HFFc6 (cell line): ENCODE measurements around the gene GRHL3. TPM values are rescaled to one million over a fixed set of nuclear protein-coding genes. Genes with fewer than 3 reads are reported as not detected.

Source experiments
- DNase-seq: peaks from one replicate; pipeline ENCODE4 v3.0.0-alpha.2; 2018
- H3K27ac Mint-ChIP-seq: 2 replicates; pipeline ENCODE4 v1.8.0; 2020; ENCODE audit warnings: mild to moderate bottlenecking, mixed read lengths
- H3K27me3 Mint-ChIP-seq: 2 replicates; pipeline ENCODE4 v1.8.0; 2021; ENCODE audit warnings: mild to moderate bottlenecking, moderate library complexity, mixed read lengths; ENCODE audit not compliant: insufficient read depth
- H3K36me3 Mint-ChIP-seq: 2 replicates; pipeline ENCODE4 v1.8.0; 2021; ENCODE audit warnings: low read depth, mixed read lengths
- H3K4me1 Mint-ChIP-seq: 2 replicates; pipeline ENCODE4 v1.8.0; 2020; ENCODE audit warnings: low read depth, mixed read lengths
- H3K4me3 Mint-ChIP-seq: 2 replicates; pipeline ENCODE4 v1.8.0; 2020; ENCODE audit warnings: mild to moderate bottlenecking, moderate library complexity, mixed read lengths
- H3K9me3 Mint-ChIP-seq: 2 replicates; pipeline ENCODE4 v1.8.0; 2020; ENCODE audit warnings: mild to moderate bottlenecking, mixed read lengths
- total RNA-seq, 6 experiments: library from RNA; stranded (reverse); fragmentation: NEBNext Ultra II Directional; extraction: Animal tissue kit (Norgen Biotek cat#: 25700); gene quantifications; 2 replicates in 1 of 6; 3 replicates in 5 of 6; pipeline ENCODE4 v1.2.3, GENCODE V29; 2021
- TF ChIP-seq, protein P1 (sequence below): fragments of 200-600 bp; sonication (generic); IDR thresholded peaks from 2 replicates; pipeline ENCODE4 v1.5.0; 2021; ENCODE audit warnings: antibody characterized with exemption, mild to moderate bottlenecking

GRHL3 gene
- total RNA-seq, 6 experiments from 2014 or later, result not detected

DNA sequence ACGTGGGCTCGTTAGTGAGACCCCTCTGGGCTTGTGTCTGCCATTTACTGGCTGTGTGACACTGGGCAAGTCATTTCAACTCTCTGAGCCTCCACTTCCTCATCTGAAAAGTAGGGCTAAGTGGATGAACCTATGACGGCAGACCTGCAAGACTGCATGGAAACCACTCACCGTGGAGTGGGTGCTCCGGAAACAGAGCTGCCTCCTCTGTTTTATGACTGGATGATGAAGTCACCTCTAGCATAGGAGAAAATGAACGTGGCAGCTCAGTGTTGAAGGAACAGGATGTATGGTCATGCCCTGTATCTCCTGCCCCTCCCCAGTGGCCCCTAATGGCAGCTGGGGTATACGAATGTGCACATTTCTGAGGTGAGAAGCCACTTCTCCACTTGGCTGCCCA lies 53.9 kb downstream of the GRHL3 start:
- Mint-ChIP-seq H3K36me3 (peaks cover 15% of the 10 kb centered on the region), H3K4me3 (no peak overlapping the region), H3K27ac (no peak overlapping the region), H3K27me3 (peaks cover 3% of the 10 kb centered on the region), H3K9me3 (no peaks in the 10 kb centered on the region), H3K4me1 (peaks cover 10% of the 10 kb centered on the region)
- TF ChIP-seq, protein P1, sequence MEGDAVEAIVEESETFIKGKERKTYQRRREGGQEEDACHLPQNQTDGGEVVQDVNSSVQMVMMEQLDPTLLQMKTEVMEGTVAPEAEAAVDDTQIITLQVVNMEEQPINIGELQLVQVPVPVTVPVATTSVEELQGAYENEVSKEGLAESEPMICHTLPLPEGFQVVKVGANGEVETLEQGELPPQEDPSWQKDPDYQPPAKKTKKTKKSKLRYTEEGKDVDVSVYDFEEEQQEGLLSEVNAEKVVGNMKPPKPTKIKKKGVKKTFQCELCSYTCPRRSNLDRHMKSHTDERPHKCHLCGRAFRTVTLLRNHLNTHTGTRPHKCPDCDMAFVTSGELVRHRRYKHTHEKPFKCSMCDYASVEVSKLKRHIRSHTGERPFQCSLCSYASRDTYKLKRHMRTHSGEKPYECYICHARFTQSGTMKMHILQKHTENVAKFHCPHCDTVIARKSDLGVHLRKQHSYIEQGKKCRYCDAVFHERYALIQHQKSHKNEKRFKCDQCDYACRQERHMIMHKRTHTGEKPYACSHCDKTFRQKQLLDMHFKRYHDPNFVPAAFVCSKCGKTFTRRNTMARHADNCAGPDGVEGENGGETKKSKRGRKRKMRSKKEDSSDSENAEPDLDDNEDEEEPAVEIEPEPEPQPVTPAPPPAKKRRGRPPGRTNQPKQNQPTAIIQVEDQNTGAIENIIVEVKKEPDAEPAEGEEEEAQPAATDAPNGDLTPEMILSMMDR, result no peak
- DNase-seq, result no peak

DNA sequence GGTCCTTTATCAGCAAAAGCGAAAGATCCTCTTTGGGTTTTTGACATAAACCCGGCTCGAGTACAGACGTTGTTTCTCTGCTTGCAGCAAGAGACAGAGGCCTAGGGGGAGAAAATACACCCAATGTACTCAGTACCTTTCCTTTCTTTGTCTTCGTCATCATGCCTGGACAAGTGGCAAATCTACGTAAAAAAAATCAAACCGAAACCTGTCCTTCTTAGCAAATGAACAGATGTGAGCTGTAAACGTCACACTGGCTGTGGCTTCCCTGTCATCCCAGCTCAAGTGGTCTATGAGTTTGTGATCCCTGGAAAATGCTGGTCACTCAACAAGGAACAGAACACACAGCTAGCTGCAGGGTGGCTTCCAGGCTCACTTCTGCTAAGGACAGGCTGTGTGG lies 54.6 kb downstream of the GRHL3 start:
- peaks cover 3% of the 10 kb centered on the region for H3K27me3 Mint-ChIP-seq
- no peak overlapping the region for H3K4me3 Mint-ChIP-seq
- H3K27ac Mint-ChIP-seq, result no peak overlapping the region
- H3K4me1 Mint-ChIP-seq, result peaks cover 10% of the 10 kb centered on the region
- H3K9me3 Mint-ChIP-seq, result no peaks in the 10 kb centered on the region
- DNase-seq, result no peak
- peaks cover 16% of the 10 kb centered on the region for H3K36me3 Mint-ChIP-seq
- TF ChIP-seq, protein P1, result no peak

DNA sequence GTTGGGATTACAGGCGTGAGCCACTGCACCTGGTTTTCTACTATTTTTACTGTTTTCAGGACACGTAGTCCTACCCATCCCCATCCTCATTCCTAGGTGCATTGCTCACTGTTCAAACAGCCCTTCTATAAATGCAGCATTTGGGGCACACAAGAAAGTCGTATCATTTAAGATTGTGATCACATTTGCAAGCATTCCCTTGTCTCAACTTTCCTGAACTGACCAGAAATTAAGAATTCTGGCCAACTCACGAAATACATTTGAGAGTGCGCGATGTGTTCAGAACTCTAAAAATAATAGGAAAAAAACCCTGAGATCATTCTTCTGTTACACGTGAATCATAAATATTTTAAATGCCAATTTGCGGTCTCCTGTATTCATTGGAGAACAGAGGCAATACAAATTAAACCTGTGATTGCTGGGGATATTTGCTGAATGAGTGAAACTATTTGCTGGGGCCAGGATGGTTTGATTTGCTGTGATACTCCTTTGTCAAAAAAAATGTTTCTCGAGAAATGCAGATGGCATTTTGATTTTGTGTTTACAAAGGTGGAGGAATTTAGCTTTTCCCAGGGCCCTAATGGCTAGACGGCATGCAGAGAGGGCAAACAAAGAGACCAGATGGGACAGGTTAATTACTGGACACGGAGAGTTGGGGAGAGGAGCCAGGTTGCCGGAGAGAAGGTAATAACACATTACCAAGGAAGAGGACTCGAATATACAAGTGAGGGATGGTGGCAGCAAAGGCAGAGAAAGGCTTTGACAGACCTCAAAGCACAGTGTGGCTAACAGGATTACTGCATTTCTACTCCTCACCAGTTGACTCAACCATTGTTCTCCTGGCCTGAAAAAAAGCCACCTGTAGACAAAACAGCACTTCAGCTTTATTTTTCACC lies 56.0 kb downstream of the GRHL3 start:
- Mint-ChIP-seq H3K9me3 (no peaks in the 10 kb centered on the region), H3K36me3 (peaks cover 26% of the 10 kb centered on the region), H3K27ac (no peak overlapping the region), H3K27me3 (peaks cover 3% of the 10 kb centered on the region), H3K4me3 (no peak overlapping the region), H3K4me1 (peaks cover 17% of the 10 kb centered on the region)
- TF ChIP-seq, protein P1, result no peak
- DNase-seq, result no peak

DNA sequence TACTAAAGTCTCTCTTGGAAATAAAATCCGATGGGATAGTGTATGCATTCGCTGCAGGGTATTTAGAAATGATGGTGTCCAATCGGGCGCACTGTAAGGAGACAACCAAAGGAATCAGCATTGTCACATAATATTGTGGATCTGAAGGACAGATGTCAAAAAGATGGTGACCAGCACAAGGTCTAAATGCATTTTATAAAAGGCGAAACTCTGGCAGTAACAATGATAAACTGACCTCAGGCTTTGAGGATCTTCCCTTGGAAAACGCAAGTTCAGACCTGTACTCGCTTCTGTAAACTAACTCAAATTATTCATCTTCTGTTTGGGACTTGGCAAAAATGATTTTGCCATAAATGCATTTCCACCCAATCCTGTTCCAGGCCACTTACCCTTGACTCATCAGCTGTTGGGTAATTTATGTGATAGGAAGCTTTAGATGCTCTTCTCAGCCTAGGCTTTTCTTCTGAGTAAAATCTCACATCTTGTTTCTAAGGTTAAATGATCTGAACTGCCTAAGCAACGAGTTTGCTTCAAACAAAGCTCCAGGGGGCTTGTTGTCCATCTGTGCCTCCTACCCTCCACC lies 60.7 kb downstream of the GRHL3 start:
- Mint-ChIP-seq H3K36me3 (peaks cover 36% of the 10 kb centered on the region), H3K4me1 (peaks cover 36% of the 10 kb centered on the region), H3K27ac (peak overlapping the region; percentile 40), H3K27me3 (peaks cover 3% of the 10 kb centered on the region), H3K4me3 (no peak overlapping the region), H3K9me3 (no peaks in the 10 kb centered on the region)
- peak; percentile 18 for DNase-seq
- TF ChIP-seq, protein P1, result no peak

DNA sequence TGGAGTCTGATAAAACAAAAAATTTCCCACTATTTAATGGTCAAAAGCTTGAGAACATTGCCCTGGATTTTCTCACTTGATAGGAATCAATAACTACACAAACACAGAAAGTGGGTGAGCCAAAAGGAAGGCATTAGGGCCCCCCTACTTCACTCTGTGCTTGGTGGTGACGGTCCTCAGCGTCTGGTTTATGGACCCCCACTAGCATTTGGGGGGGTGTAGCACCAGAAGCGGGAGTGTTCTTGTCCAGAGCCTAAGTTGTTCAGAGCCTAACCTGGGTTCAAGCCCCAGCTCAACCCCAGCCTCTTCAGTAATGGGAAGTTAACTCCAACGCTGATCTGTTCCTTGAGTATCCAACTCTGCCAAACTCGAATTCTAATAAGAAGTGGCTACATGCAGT lies 61.4 kb downstream of the GRHL3 start:
- no peak overlapping the region for H3K27ac Mint-ChIP-seq
- H3K4me1 Mint-ChIP-seq, result peaks cover 36% of the 10 kb centered on the region

More for the DNA sequence above, 61.4 kb downstream of the GRHL3 start:
- TF ChIP-seq, protein P1, result no peak
- H3K9me3 Mint-ChIP-seq, result no peaks in the 10 kb centered on the region
- no peak overlapping the region for H3K4me3 Mint-ChIP-seq
- H3K27me3 Mint-ChIP-seq, result peaks cover 3% of the 10 kb centered on the region
- no peak for DNase-seq
- H3K36me3 Mint-ChIP-seq, result peaks cover 32% of the 10 kb centered on the region
